Middle frontal gyrus (tissue), 1 donor: ENCODE results near the gene LRCH1.

Experiments
- DNase-seq: peaks from one replicate; pipeline ENCODE4 v3.0.0-alpha.2; 2015; ENCODE audit warnings: low spot score; ENCODE audit errors: extremely low spot score

LRCH1 gene

GRCh38 chr13:46795321-46795720 is 242.4 kb downstream of the LRCH1 start:
- no peak for DNase-seq

- DNase-seq, result no peak
Measured at GRCh38 chr13:46796129-46796514, 243.2 kb downstream of the LRCH1 start.

- peak; percentile 81 for DNase-seq
Measured at GRCh38 chr13:46796515-46797474, 243.8 kb downstream of the LRCH1 start, which contains the start of gene ESD. ESD (minus strand) TSS chr13:46797161; CDS start chr13:46791413, 5,748 bp downstream.

- DNase-seq, result no peak
Measured at GRCh38 chr13:46797501-46798237, 244.7 kb downstream of the LRCH1 start.

- no peak for DNase-seq
Measured at GRCh38 chr13:46799139-46799538, 246.2 kb downstream of the LRCH1 start.

GRCh38 chr13:46801858-46802257 is 248.9 kb downstream of the LRCH1 start:
- DNase-seq, result no peak
